GM12878 (cell line): ENCODE data around the gene ALS2. TPM values are rescaled to one million over a fixed set of nuclear protein-coding genes. Genes with fewer than 3 reads are reported as not detected.

Source experiments
- ATAC-seq: fragments of 200-7000 bp; cut with Tn5 transposase; 3 replicates; pipeline ENCODE4 v1.9.1; 2020; ENCODE audit warnings: mild to moderate bottlenecking, moderate library complexity
- BruUV-seq: library from RNA; stranded (reverse); fragments of 400-500 nt; replicated peaks from 2 replicates; lab custom pipeline; 2021; lab: Mats Ljungman, UMichigan
- CTCF ChIA-PET: fragments of 300-600 bp; sonication (Branson Sonifier 250); formaldehyde crosslinking; extraction: SDS; loops from one replicate; lab custom pipeline; 2021; ENCODE audit warnings: inconsistent platforms; lab: Yijun Ruan, JAX
- POLR2A ChIA-PET: fragments of 350-600 bp; formaldehyde crosslinking; extraction: SDS; loops from one replicate; lab custom pipeline; 2021; ENCODE audit warnings: inconsistent platforms; lab: Charles Lee
- RAD21 ChIA-PET: fragments of 300-600 bp; sonication (Branson Sonifier 250); formaldehyde crosslinking; loops from one replicate; lab custom pipeline; 2023; ENCODE audit warnings: antibody characterized with exemption; ENCODE audit not compliant: unreplicated experiment; lab: Charles Lee
- SMC1A ChIA-PET: fragments of 300-600 bp; sonication (Branson Sonifier 250); formaldehyde crosslinking; loops from one replicate; lab custom pipeline; 2023; ENCODE audit not compliant: unreplicated experiment, uncharacterized antibody; lab: Charles Lee
- DNase-seq: peaks from one replicate; pipeline ENCODE4 v3.0.0-alpha.2; 2011; ENCODE audit warnings: low read depth, low spot score
- FAIRE-seq: peaks from 3 replicates; lab custom pipeline; 2011; peaks lifted over from hg19 to GRCh38; lab: Jason Lieb, UNC
- H2AFZ ChIP-seq: 2 replicates; pipeline ENCODE4 v1.6.0; 2011; ENCODE audit warnings: low read depth, low read length, control low read depth; ENCODE audit not compliant: control insufficient read depth
- H3K27ac ChIP-seq: 2 replicates; pipeline ENCODE4 v1.5.1; 2011; ENCODE audit warnings: control low read depth; ENCODE audit not compliant: control insufficient read depth, insufficient read depth
- H3K27me3 ChIP-seq, 2 experiments: replicated peaks in 1 of 2; 2 replicates each; pipeline versions ENCODE4 v1.6.0 to v1.6.1; 2011; ENCODE audit warnings: low read length in 1 of 2; ENCODE audit not compliant: control insufficient read depth in 2 of 2, insufficient read depth in 2 of 2
- H3K36me3 ChIP-seq, 2 experiments: 2 replicates each; pipeline ENCODE4 v1.5.1; 2011; ENCODE audit warnings: low read length in 1 of 2; ENCODE audit not compliant: control insufficient read depth in 2 of 2, insufficient read depth in 2 of 2
- H3K4me1 ChIP-seq: 2 replicates; pipeline ENCODE4 v1.6.1; 2011; ENCODE audit warnings: mild to moderate bottlenecking, low read length, moderate library complexity, mixed read lengths; ENCODE audit not compliant: control insufficient read depth, insufficient read depth
- H3K4me2 ChIP-seq: 2 replicates; pipeline ENCODE4 v1.6.0; 2011; ENCODE audit warnings: control low read depth; ENCODE audit not compliant: control insufficient read depth, insufficient read depth
- H3K4me3 ChIP-seq: fragments of 200-600 bp; sonication (generic); 2 replicates; pipeline ENCODE4 v1.5.1; 2016
- H3K79me2 ChIP-seq: 2 replicates; pipeline ENCODE4 v1.6.0; 2011; ENCODE audit warnings: low read length; ENCODE audit not compliant: control insufficient read depth, insufficient read depth
- H3K9ac ChIP-seq: 2 replicates; pipeline ENCODE4 v1.8.0; 2011; ENCODE audit warnings: low read length, control low read depth, mixed read lengths; ENCODE audit not compliant: control insufficient read depth, insufficient read depth
- H3K9me3 ChIP-seq: replicated peaks from 3 replicates; pipeline ENCODE4 v1.5.1; 2011; ENCODE audit warnings: mild to moderate bottlenecking, low read length; ENCODE audit not compliant: control insufficient read depth, insufficient read depth
- H4K20me1 ChIP-seq: 2 replicates; pipeline ENCODE4 v1.6.0; 2011; ENCODE audit not compliant: control insufficient read depth, insufficient read depth
- BCL3 ChIP-seq: IDR thresholded peaks from 2 replicates; pipeline ENCODE4 v1.6.1; 2011; ENCODE audit warnings: borderline replicate concordance, low read depth, mild to moderate bottlenecking, moderate library complexity, low read length; ENCODE audit not compliant: insufficient read depth, poor library complexity, severe bottlenecking
- CHD4 ChIP-seq: fragments of 200-600 bp; sonication (generic); IDR thresholded peaks from 2 replicates; pipeline ENCODE4 v1.6.1; 2016; ENCODE audit warnings: mild to moderate bottlenecking
- CTCF ChIP-seq, 3 experiments: IDR thresholded peaks in 2 of 3; conservative IDR thresholded peaks in 1 of 3; 2 replicates each; pipeline ENCODE4 v1.5.1; 2011; ENCODE audit warnings: low read depth in 3 of 3, low read length in 3 of 3, mild to moderate bottlenecking in 3 of 3, control low read depth in 2 of 3, moderate library complexity in 2 of 3, inconsistent platforms in 1 of 3, mixed read lengths in 1 of 3; ENCODE audit not compliant: control insufficient read depth in 2 of 3, insufficient read depth in 1 of 3; ENCODE audit errors: extremely low read depth in 1 of 3
- DPF2 ChIP-seq: fragments of 450-650 bp; IDR thresholded peaks from 2 replicates; pipeline ENCODE4 v1.6.1; 2017; ENCODE audit warnings: mild to moderate bottlenecking
- FOS ChIP-seq: IDR thresholded peaks from 3 replicates; pipeline ENCODE4 v1.6.1; 2011; ENCODE audit warnings: borderline replicate concordance; ENCODE audit not compliant: insufficient read length; ENCODE audit errors: extremely low read depth
- FOXK2 ChIP-seq: fragments of 450-650 bp; IDR thresholded peaks from 2 replicates; pipeline ENCODE4 v1.6.1; 2017; ENCODE audit warnings: mild to moderate bottlenecking, moderate library complexity
- MAX ChIP-seq: IDR thresholded peaks from 2 replicates; pipeline ENCODE4 v1.6.1; 2012; ENCODE audit warnings: low read depth, low read length, improper control_type of control experiment
- RB1 ChIP-seq: fragments of 450-650 bp; formaldehyde crosslinking; IDR thresholded peaks from 2 replicates; pipeline ENCODE4 v1.6.1; 2017; ENCODE audit warnings: mild to moderate bottlenecking, borderline replicate concordance
- SREBF1 ChIP-seq: IDR thresholded peaks from 2 replicates; pipeline ENCODE4 v1.6.1; 2012; ENCODE audit warnings: mild to moderate bottlenecking, low read length
- SUZ12 ChIP-seq: fragments of 200-600 bp; sonication (generic); IDR thresholded peaks from one replicate; pipeline ENCODE4 v1.6.1; 2018; ENCODE audit warnings: antibody characterized with exemption, mild to moderate bottlenecking; ENCODE audit not compliant: unreplicated experiment
- TCF7 ChIP-seq: IDR thresholded peaks from 2 replicates; pipeline ENCODE4 v1.6.1; 2014; ENCODE audit warnings: antibody characterized with exemption, borderline replicate concordance
- ZNF217 ChIP-seq: fragments of 450-650 bp; IDR thresholded peaks from 2 replicates; pipeline ENCODE4 v1.6.1; 2017; ENCODE audit warnings: antibody characterized with exemption, mild to moderate bottlenecking
- ZZZ3 ChIP-seq: IDR thresholded peaks from 2 replicates; pipeline ENCODE4 v1.6.1; 2011; ENCODE audit warnings: low read depth; ENCODE audit not compliant: control insufficient read depth, insufficient read length
- WGBS: methylation state at CpG from one replicate; pipeline ENCODE4 v1.1.6; 2016; ENCODE audit warnings: low lambda C conversion rate; ENCODE audit not compliant: insufficient replicate concordance, insufficient coverage; ENCODE audit errors: missing lambda C conversion rate; 5-methylcytosine and 5-hydroxymethylcytosine counted together
- in situ Hi-C: fragments of 300-500 bp; cut with MboI; formaldehyde crosslinking; loops from 9 replicates; pipeline ENCODE4 v1.14.3; 2018; ENCODE audit warnings: mixed read lengths
- intact Hi-C: fragments of 100-400 bp; cut with micrococcal nuclease; formaldehyde crosslinking; loops from one replicate; pipeline ENCODE4 v1.14.2; 2022; ENCODE audit not compliant: unreplicated experiment
- polyA plus RNA-seq, 11 experiments: library from polyadenylated mRNA; depleted of rRNA in 4 of 11; unstranded in 6 of 11; stranded (reverse) in 5 of 11; fragments of >200 nt; fragmentation: Nextera tagmentation in 4 of 11; fragmentation: Illumina TruSeq in 1 of 11; extraction: Ambion mirVana in 4 of 11; extraction: Trizol in 1 of 11; gene quantifications; 1 replicate in 1 of 11; 2 replicates in 10 of 11; pipeline versions ENCODE4 v1.2.1 to v1.2.3, GENCODE V29; 2011 to 2016; ENCODE audit warnings: inconsistent platforms in 2 of 11, missing spikeins in 2 of 11, low read depth in 1 of 11
- total RNA-seq, 4 experiments: library from RNA; depleted of rRNA in 3 of 4; stranded (reverse); fragments of >200 nt in 3 of 4; fragmentation: Illumina TruSeq in 1 of 4; extraction: Trizol in 1 of 4; gene quantifications; 2 replicates each; pipeline versions ENCODE4 v1.2.1 to v1.2.3, GENCODE V29; 2013 to 2021
- TF ChIP-seq, protein P1 (sequence below): fragments of 450-650 bp; IDR thresholded peaks from 2 replicates; pipeline ENCODE4 v1.6.1; 2016; ENCODE audit warnings: mild to moderate bottlenecking
- TF ChIP-seq, protein P2 (sequence below): fragments of 450-650 bp; IDR thresholded peaks from 2 replicates; pipeline ENCODE4 v1.6.1; 2017; ENCODE audit warnings: antibody characterized with exemption, mild to moderate bottlenecking, moderate library complexity
- TF ChIP-seq, protein P3 (sequence below): IDR thresholded peaks from 2 replicates; pipeline ENCODE4 v1.6.1; 2012; ENCODE audit warnings: low read depth, low read length, improper control_type of control experiment

The ALS2 gene
- total and polyA plus RNA-seq, 10 of the 15 experiments (the other 5 are each of a cell fraction or from before 2014, with no cell fraction given), result 2.4 to 10.4 (median 7.7) TPM

GRCh38 chr2:201661366-201661765 lies 119.4 kb downstream of the ALS2 start:
- H3K27ac ChIP-seq, result no peak overlapping the region
- no peak overlapping the region for H3K9ac ChIP-seq
- POLR2A ChIA-PET, result no interaction called here
- H4K20me1 ChIP-seq, result peaks cover 3% of the 10 kb centered on the region; the same call in 1 of the 2 replicates
- H3K9me3 ChIP-seq, result no peaks in the 10 kb centered on the region
- H2AFZ ChIP-seq, result no peak overlapping the region
- no peak overlapping the region for H3K4me2 ChIP-seq
- no peak for DNase-seq
- H3K27me3 ChIP-seq, result no peaks in the 10 kb centered on the region; a peak in 1 of 4 replicates
- FAIRE-seq, result no peak
- RAD21 ChIA-PET, result no interaction called here
- SMC1A ChIA-PET, result interaction anchor here (0.6 kb wide), 1 partner anchor 136 kb away, joined by 3 read pairs; no protein-coding TSS in a partner anchor
- no peaks in the 10 kb centered on the region for H3K79me2 ChIP-seq
- CTCF ChIA-PET, result interaction anchor here (0.7 kb wide), 1 partner anchor 10 kb away, joined by 3 read pairs; no protein-coding TSS in a partner anchor
- H3K4me1 ChIP-seq, result no peaks in the 10 kb centered on the region
- no TSS peak for BruUV-seq
- no peak for ATAC-seq
- WGBS, result 66% methylated on average over 5 of the region's 5 CpGs
- H3K4me3 ChIP-seq, result no peak overlapping the region
- intact Hi-C loops (no loop called here), in situ Hi-C loops (loop anchor here (10.0 kb wide), 1 partner anchor 523 kb away; no protein-coding TSS in a partner anchor)
- no peaks in the 10 kb centered on the region for H3K36me3 ChIP-seq
- TF ChIP-seq CTCF (IDR thresholded peaks at IDR 0.05 in 2 of 3, conservative IDR thresholded peaks at IDR 0.05 in 1 of 3; ENCODE audit: control insufficient read depth in 2 of 3, extremely low read depth in 1 of 3, insufficient read depth in 1 of 3, low read depth in 3 of 3, low read length in 3 of 3), result no peak
- TF ChIP-seq FOS, result no peak
- TF ChIP-seq CHD4, result no peak
- no peak for TF ChIP-seq SUZ12
- TF ChIP-seq, protein P1, sequence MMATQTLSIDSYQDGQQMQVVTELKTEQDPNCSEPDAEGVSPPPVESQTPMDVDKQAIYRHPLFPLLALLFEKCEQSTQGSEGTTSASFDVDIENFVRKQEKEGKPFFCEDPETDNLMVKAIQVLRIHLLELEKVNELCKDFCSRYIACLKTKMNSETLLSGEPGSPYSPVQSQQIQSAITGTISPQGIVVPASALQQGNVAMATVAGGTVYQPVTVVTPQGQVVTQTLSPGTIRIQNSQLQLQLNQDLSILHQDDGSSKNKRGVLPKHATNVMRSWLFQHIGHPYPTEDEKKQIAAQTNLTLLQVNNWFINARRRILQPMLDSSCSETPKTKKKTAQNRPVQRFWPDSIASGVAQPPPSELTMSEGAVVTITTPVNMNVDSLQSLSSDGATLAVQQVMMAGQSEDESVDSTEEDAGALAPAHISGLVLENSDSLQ, result no peak
- TF ChIP-seq, protein P2, sequence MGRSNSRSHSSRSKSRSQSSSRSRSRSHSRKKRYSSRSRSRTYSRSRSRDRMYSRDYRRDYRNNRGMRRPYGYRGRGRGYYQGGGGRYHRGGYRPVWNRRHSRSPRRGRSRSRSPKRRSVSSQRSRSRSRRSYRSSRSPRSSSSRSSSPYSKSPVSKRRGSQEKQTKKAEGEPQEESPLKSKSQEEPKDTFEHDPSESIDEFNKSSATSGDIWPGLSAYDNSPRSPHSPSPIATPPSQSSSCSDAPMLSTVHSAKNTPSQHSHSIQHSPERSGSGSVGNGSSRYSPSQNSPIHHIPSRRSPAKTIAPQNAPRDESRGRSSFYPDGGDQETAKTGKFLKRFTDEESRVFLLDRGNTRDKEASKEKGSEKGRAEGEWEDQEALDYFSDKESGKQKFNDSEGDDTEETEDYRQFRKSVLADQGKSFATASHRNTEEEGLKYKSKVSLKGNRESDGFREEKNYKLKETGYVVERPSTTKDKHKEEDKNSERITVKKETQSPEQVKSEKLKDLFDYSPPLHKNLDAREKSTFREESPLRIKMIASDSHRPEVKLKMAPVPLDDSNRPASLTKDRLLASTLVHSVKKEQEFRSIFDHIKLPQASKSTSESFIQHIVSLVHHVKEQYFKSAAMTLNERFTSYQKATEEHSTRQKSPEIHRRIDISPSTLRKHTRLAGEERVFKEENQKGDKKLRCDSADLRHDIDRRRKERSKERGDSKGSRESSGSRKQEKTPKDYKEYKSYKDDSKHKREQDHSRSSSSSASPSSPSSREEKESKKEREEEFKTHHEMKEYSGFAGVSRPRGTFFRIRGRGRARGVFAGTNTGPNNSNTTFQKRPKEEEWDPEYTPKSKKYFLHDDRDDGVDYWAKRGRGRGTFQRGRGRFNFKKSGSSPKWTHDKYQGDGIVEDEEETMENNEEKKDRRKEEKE, result no peak
- no peak for TF ChIP-seq BCL3
- no peak for TF ChIP-seq SREBF1
- TF ChIP-seq RB1, result no peak
- TF ChIP-seq, protein P3, sequence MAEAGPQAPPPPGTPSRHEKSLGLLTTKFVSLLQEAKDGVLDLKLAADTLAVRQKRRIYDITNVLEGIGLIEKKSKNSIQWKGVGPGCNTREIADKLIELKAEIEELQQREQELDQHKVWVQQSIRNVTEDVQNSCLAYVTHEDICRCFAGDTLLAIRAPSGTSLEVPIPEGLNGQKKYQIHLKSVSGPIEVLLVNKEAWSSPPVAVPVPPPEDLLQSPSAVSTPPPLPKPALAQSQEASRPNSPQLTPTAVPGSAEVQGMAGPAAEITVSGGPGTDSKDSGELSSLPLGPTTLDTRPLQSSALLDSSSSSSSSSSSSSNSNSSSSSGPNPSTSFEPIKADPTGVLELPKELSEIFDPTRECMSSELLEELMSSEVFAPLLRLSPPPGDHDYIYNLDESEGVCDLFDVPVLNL, result no peak
- no peak for TF ChIP-seq ZNF217
- no peak for TF ChIP-seq MAX
- TF ChIP-seq ZZZ3, result no peak
- no peak for TF ChIP-seq TCF7
- no peak for TF ChIP-seq FOXK2
- TF ChIP-seq DPF2, result no peak
